Measurements from ENCODE around the gene CHIT1. TPM values are rescaled to one million over a fixed set of nuclear protein-coding genes. Genes with fewer than 3 reads are reported as not detected.

Gene CHIT1
- total and polyA plus RNA-seq, 2 of the 8 experiments (the other 6 are each of a cell fraction or from before 2014, with no cell fraction given): not detected

DNA sequence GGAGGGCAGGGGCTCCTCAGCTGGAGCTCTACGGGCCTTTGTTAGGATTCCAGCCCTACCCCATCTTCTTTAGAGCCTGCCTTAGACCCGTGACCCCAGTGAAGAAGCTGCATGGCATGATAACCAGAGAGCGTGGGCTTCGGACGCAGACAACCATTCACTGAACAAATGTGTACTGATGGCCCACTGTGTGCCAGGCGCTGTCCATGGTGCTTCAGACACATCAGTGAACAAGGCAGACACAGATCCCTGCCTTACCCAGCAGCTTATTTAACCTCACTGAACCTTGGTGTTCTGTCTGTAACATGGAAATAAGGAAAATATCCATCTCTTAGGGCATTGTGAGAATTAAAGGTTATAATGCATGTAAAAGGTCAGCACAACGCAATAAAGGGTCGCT, 9.5 kb downstream of the CHIT1 start (continued):
- TF ChIP-seq KDM5A (IDR thresholded peaks at IDR 0.05; ENCODE audit: low read length) (no peak), SIX5 (IDR thresholded peaks at IDR 0.05; ENCODE audit: low read depth, low read length) (no peak)

All from H1 (cell line).